OCI-LY1 (cell line): ENCODE results near the gene THOC1.

Experiments
- CTCF ChIP-seq: fragments of 200-600 bp; sonication (generic), shearing (Covaris generic); IDR thresholded peaks from 2 replicates; pipeline ENCODE4 v1.5.1; 2017; ENCODE audit warnings: mild to moderate bottlenecking, antibody characterized with exemption, low read length, moderate library complexity, mixed read lengths
- EZH2 ChIP-seq: fragments of 200-600 bp; sonication (generic), shearing (Covaris generic); IDR thresholded peaks from 2 replicates; pipeline ENCODE4 v1.8.0; 2017; ENCODE audit warnings: borderline replicate concordance, mixed run types, mild to moderate bottlenecking, antibody characterized with exemption, low read length, moderate library complexity, mixed read lengths

- TF ChIP-seq CTCF = no peak
- TF ChIP-seq EZH2 = no peak
Observed at GRCh38 chr18:181711-182110, 86.1 kb downstream of the THOC1 start.
